NCI-H1436 treated with DMSO at 0.1 percent for 48 hours (cell line): ENCODE results near the gene SLC35D2.
"Not testable (repeated sequence)": the region's sequence is repeated elsewhere in the genome, so short reads cannot be mapped to it uniquely, and the experiment has no call there.

Experiments
- DNase-seq: peaks from one replicate; lab custom pipeline; 2025; lab: John Stamatoyannopoulos, UW

The SLC35D2 gene

DNA sequence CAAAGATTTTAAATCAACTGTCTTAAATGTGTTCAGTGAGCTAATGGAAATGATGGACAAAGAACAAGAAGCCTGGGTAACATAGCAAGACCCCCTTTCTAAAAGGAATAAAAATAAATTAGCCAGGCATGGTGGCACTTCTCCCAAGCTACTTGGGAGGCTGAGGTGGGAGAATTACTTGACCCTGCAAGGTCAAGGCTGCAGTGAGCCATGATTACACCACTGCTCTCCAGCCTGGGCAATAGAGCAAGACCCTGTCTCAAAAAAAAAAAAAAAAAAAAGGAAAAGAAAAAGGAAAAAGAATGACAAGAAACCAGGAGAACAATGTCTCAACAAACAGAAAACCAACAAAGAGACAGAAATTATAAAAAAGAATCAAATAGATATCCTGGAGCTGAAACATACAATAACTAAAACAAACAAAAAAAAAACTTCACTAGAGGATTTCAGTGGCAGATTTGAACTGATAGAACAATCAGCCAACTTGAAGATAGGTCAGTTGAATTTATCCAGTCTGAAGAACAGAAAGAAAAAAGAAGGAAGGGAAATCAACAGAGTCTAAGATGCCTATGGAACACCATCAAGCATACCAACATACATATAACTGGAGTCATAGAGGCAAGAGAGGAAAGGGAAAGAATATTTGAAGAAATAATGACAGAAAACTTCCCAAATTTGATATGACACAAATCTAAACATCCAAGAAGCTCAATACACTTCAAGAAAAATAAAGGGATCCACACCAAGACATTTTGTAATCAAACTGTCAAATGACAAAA is 16.8 kb upstream of the SLC35D2 start:
- no peak for DNase-seq

GRCh38 chr9:96399325-96399633 is 15.8 kb upstream of the SLC35D2 start:
- DNase-seq: no peak

- DNase-seq: no peak
Measured at GRCh38 chr9:96398582-96399324, 15.2 kb upstream of the SLC35D2 start.

DNA sequence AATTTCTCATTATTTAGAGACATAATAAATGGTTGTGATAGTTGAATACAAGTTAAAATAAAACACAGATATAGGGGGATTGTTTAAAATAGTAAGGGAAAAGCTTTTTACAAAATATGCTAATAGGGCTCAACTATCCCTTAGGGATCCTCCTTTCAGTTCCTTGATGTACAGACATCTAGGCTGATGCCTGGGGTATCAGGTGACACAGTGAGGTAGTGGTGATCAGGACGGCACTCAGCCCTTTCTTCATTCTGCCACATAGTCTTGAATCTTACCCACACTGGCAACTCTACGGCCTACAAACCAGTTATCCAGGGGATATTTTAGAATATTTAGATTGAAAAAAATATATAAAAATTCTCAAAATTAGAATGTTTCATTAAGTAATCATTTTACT is 12.5 kb upstream of the SLC35D2 start:
- no peak for DNase-seq

- no peak for DNase-seq
Measured at GRCh38 chr9:96394832-96395496, 11.5 kb upstream of the SLC35D2 start.

GRCh38 chr9:96392263-96392662 is 8.8 kb upstream of the SLC35D2 start:
- no peak for DNase-seq

DNA sequence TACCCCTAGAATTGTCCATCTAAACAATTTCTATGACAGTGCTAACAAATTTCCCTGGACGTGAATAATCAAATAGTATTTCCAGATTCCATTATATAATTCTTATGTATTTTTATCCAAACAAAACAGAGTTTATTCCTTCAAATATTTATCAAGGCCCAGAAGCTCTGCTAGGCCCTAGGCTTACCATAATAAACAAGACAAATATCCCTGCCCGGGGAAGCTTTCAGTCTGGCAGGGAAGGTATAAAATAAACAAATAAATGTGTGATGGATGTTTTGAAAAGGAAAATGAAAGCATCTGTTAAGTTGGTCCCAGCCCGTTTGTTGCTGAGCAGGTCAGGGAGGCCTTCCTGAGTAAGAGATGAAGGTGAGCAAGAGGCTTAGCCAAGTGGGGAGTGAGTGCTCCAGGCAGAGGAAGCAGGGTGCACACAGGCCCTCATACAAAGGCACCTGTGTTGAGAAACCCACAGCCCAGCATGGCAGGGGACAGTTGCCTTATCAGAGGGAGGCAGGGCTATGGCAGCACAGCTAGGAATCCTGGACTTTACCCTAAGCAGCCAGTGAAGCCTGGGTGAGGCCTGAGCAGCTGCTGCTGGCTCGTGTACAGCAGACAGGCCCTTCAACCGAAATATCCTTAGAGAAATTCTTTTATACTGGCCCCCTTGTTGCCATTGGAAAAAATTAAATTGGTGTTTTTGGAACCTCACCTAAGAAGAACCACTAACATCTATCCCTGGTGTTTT is 7.7 kb upstream of the SLC35D2 start:
- DNase-seq: no peak

GRCh38 chr9:96388144-96388543 is 4.6 kb upstream of the SLC35D2 start:
- DNase-seq: no peak

- no peak for DNase-seq
Measured at GRCh38 chr9:96386157-96386556, 2.6 kb upstream of the SLC35D2 start.

- DNase-seq: no peak
Measured at GRCh38 chr9:96382839-96383164, 709 bp downstream of the SLC35D2 start.

- no peak for DNase-seq
Measured at GRCh38 chr9:96382175-96382574, 1.3 kb downstream of the SLC35D2 start.

- DNase-seq: no peak
Measured at GRCh38 chr9:96381696-96382095, 1.8 kb downstream of the SLC35D2 start.

DNA sequence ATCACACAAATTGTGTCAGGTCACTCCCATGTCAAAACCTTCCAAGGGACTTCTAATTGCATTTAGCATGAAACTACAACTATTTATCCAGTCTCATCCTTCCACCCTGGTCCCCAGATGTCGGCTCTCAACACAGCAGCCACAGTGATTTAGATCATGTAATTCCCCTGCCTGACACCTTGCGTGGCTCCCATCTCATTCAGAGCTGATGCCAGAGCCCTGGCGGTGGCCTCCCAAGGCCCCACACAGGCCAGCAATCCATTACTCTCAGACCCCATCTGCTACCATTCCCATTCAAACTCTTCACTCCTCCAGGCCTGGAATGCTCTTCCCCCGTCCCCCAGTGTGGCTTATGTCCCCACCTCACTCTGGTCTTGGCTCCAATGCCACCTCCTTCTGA is 2.4 kb downstream of the SLC35D2 start:
- DNase-seq: no peak

DNA sequence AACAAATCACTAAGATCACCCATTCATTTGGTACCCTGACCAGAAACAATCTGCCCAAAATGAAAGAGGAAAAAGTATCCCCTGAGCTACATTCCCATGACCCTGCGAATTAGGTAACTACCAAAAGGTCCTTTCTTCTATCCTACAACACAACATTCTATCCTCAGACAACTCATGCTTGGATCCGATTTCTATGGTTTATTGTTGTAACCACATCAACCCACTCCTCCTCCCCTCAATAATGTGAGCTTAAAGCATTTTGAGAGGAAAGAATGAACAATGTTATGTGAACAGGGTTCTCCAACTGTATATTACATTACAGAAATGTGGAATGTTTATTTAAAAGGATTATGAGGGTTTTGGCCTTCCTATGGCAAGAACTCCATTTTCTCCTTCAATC is 4.0 kb downstream of the SLC35D2 start:
- no peak for DNase-seq

GRCh38 chr9:96378187-96378586 is 5.3 kb downstream of the SLC35D2 start:
- DNase-seq: no peak

- no peak for DNase-seq
Measured at GRCh38 chr9:96376891-96377874, 6.3 kb downstream of the SLC35D2 start.

- not testable (repeated sequence) for DNase-seq
Measured at GRCh38 chr9:96375507-96375906, 8.0 kb downstream of the SLC35D2 start.

GRCh38 chr9:96367943-96368342 is 15.6 kb downstream of the SLC35D2 start:
- DNase-seq: no peak

- DNase-seq: no peak
Measured at GRCh38 chr9:96363175-96363967, 20.1 kb downstream of the SLC35D2 start.

DNA sequence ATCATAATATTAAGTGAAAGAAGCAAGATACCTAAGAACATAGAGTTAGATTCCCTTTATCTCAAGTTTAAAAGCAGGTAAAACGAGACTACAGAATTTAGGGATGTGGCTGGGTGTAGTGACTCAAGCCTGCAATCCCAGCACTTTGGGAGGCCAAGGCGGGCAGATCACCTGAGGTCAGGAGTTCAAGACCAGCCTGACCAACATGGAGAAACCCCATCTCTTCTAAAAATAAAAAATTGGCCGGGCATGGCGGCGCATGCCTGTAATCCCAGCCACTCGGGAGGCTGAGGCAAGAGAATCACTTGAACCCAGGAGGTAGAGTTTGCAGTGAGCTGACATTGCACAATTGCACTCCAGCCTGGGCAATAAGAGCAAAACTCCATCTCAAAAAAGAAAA is 21.4 kb downstream of the SLC35D2 start:
- not testable (repeated sequence) for DNase-seq

DNA sequence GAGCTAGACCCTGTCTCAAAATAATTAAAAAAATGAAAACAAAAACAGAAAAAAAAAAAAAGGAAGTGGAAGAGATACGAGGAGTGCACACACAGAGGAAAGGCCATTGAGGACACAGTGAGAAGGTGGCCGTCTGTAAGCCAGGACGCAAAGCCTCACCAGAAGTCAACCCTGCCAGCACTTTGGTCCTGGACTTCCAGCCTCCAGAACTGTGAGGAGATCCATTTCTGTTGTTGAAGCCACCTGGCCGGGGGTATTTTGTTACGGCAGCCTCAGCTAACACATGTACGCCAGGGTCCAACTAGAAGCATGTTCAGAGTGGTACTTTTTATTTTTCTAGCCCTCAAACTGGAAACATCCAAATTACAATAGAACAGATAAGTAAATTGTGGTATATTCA is 21.8 kb downstream of the SLC35D2 start:
- DNase-seq: no peak
